HepG2 (cell line): Measurements from ENCODE around the gene TTC31. TPM values are rescaled to one million over a fixed set of nuclear protein-coding genes. Genes with fewer than 3 reads are reported as not detected.

Experiments
- ADNP ChIP-seq: sonication (generic); formaldehyde crosslinking; IDR thresholded peaks from 2 replicates; pipeline ENCODE4 v1.4.0; 2020; ENCODE audit warnings: missing genetic modification reagents
- HHEX ChIP-seq: IDR thresholded peaks from 2 replicates; pipeline ENCODE4 v1.6.1; 2016; ENCODE audit warnings: control low read depth
- KLF9 ChIP-seq: IDR thresholded peaks from 2 replicates; pipeline ENCODE4 v1.6.1; 2016; ENCODE audit warnings: low read depth
- MAX ChIP-seq: IDR thresholded peaks from 2 replicates; pipeline ENCODE4 v1.6.1; 2012; ENCODE audit warnings: inconsistent platforms
- MAZ ChIP-seq, 2 experiments: sonication (generic) in 1 of 2; formaldehyde crosslinking in 1 of 2; IDR thresholded peaks; 2 replicates each; pipeline versions ENCODE4 v1.5.0 to v1.6.1; 2012 to 2020; ENCODE audit warnings: low read depth in 2 of 2, mild to moderate bottlenecking in 2 of 2, borderline replicate concordance in 1 of 2, improper control_type of control experiment in 1 of 2, low read length in 1 of 2, missing genetic modification reagents in 1 of 2, moderate library complexity in 1 of 2
- MEIS1 ChIP-seq: sonication (generic); formaldehyde crosslinking; IDR thresholded peaks from 2 replicates; pipeline ENCODE4 v1.9.0; 2021; ENCODE audit warnings: mild to moderate bottlenecking, missing genetic modification reagents, moderate library complexity, borderline replicate concordance
- MIXL1 ChIP-seq: IDR thresholded peaks from 2 replicates; pipeline ENCODE4 v1.6.1; 2016
- PLRG1 ChIP-seq: fragments of 450-650 bp; conservative IDR thresholded peaks from 2 replicates; pipeline ENCODE4 v1.6.1; 2016
- SIN3A ChIP-seq: IDR thresholded peaks from 2 replicates; pipeline ENCODE4 v1.6.1; 2011; ENCODE audit warnings: low read depth, mild to moderate bottlenecking, control low read depth, low read length, borderline replicate concordance
- SRSF4 ChIP-seq: fragments of 200-400 bp; formaldehyde crosslinking; IDR thresholded peaks from one replicate; pipeline ENCODE4 v1.6.1; 2018; ENCODE audit warnings: mild to moderate bottlenecking, low read depth, low read length, moderate library complexity; ENCODE audit not compliant: poor library complexity, severe bottlenecking
- TFE3 ChIP-seq: IDR thresholded peaks from 2 replicates; pipeline ENCODE4 v1.6.1; 2016
- ZFP36L1 ChIP-seq: sonication (generic); formaldehyde crosslinking; IDR thresholded peaks from 2 replicates; pipeline ENCODE4 v1.8.0; 2022; ENCODE audit warnings: mild to moderate bottlenecking, missing genetic modification reagents, moderate library complexity
- ZFP36L2 ChIP-seq: sonication (generic); formaldehyde crosslinking; IDR thresholded peaks from 2 replicates; pipeline ENCODE4 v1.4.0; 2020; ENCODE audit warnings: missing genetic modification reagents
- ZNF136 ChIP-seq: sonication (generic); formaldehyde crosslinking; IDR thresholded peaks from 2 replicates; pipeline ENCODE4 v1.8.1; 2022; ENCODE audit warnings: low read depth, mild to moderate bottlenecking, moderate library complexity, missing genetic modification reagents
- ZNF225 ChIP-seq: sonication (generic); formaldehyde crosslinking; IDR thresholded peaks from 2 replicates; pipeline ENCODE4 v1.4.0; 2020; ENCODE audit warnings: mild to moderate bottlenecking, missing genetic modification reagents
- ZNF251 ChIP-seq: sonication (generic); formaldehyde crosslinking; IDR thresholded peaks from 2 replicates; pipeline ENCODE4 v1.9.0; 2021; ENCODE audit warnings: mild to moderate bottlenecking, missing genetic modification reagents
- ZNF768 ChIP-seq: sonication (generic); formaldehyde crosslinking; IDR thresholded peaks from 2 replicates; pipeline ENCODE4 v1.4.0; 2020; ENCODE audit warnings: missing genetic modification reagents
- ZNF782 ChIP-seq: sonication (generic); formaldehyde crosslinking; IDR thresholded peaks from 2 replicates; pipeline ENCODE4 v1.4.0; 2020; ENCODE audit warnings: missing genetic modification reagents, mild to moderate bottlenecking, borderline replicate concordance
- ZSCAN12 ChIP-seq: sonication (generic); formaldehyde crosslinking; IDR thresholded peaks from 2 replicates; pipeline ENCODE4 v1.9.0; 2021; ENCODE audit warnings: mild to moderate bottlenecking, missing genetic modification reagents
- ZSCAN31 ChIP-seq: sonication (generic); formaldehyde crosslinking; IDR thresholded peaks from 2 replicates; pipeline ENCODE4 v1.5.0; 2020; ENCODE audit warnings: low read depth, mild to moderate bottlenecking, missing genetic modification reagents
- polyA plus RNA-seq, 8 experiments: library from polyadenylated mRNA; depleted of rRNA in 3 of 8; stranded (reverse) in 7 of 8; unstranded in 1 of 8; fragments of >200 nt; fragmentation: Illumina TruSeq in 4 of 8; extraction: Trizol in 4 of 8; gene quantifications; 2 replicates each; pipeline versions ENCODE4 v1.2.1 to v1.2.3, GENCODE V29; 2011 to 2016; ENCODE audit warnings: low read depth in 4 of 8, missing spikeins in 1 of 8, mixed read lengths in 1 of 8; ENCODE audit not compliant: insufficient read depth in 1 of 8
- total RNA-seq, 5 experiments: library from RNA; depleted of rRNA; stranded (reverse); fragments of >200 nt; fragmentation: Illumina TruSeq; extraction: Trizol; gene quantifications; 2 replicates each; pipeline ENCODE4 v1.2.3, GENCODE V29; 2016; ENCODE audit warnings: low read depth in 1 of 5
- TF ChIP-seq, protein P1 (sequence below): sonication (generic); formaldehyde crosslinking; IDR thresholded peaks from 2 replicates; pipeline ENCODE4 v1.4.0; 2020; ENCODE audit warnings: mild to moderate bottlenecking, missing genetic modification reagents
- TF ChIP-seq, protein P2 (sequence below): sonication (generic); formaldehyde crosslinking; IDR thresholded peaks from 2 replicates; pipeline ENCODE4 v1.5.1; 2020; ENCODE audit warnings: missing genetic modification reagents, mild to moderate bottlenecking, borderline replicate concordance

TTC31 gene
- total and polyA plus RNA-seq, 2 of the 13 experiments (the other 11 are each of a cell fraction or from before 2014, with no cell fraction given) = 28.3 to 39.5 TPM

DNA sequence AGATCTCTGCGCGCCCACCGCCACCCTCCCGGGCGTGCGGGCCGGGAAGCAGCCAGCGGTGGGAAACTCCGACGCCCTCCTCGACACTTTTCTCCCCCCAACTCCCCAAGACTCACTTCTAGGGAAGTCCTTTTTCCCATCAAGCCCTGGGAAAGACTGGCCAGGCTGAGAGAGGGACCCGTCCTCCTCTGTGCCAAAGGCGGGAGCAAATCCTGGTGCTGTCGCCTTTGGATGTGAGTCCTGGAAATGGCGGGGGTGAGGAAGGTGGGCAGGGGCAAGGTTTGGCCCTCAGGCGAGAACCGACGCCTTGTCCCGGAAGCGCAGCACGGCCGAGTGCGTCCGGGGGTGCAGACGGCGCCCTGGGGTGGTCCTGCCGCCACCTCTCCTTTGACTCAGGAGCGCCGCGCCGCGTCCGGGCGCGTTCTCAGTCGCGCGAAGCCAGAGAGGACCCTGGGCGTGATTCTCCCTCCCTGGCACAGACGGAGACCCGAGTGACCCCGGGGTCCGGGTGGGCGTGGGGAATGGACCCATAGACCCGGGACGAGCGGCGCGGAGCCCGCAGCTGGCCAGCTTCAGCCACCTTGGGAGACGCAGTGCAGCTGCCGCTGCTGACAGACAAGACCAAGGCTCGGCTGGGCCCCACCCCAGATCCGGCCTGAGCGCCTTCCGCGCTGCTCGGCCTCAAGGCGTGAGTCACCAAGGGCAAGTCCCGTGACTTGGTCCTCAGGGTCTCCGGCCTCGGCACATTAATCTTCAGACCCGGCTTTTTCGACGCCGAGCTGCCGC lies 20.0 kb downstream of the TTC31 start (continued):
- TF ChIP-seq, protein P1, sequence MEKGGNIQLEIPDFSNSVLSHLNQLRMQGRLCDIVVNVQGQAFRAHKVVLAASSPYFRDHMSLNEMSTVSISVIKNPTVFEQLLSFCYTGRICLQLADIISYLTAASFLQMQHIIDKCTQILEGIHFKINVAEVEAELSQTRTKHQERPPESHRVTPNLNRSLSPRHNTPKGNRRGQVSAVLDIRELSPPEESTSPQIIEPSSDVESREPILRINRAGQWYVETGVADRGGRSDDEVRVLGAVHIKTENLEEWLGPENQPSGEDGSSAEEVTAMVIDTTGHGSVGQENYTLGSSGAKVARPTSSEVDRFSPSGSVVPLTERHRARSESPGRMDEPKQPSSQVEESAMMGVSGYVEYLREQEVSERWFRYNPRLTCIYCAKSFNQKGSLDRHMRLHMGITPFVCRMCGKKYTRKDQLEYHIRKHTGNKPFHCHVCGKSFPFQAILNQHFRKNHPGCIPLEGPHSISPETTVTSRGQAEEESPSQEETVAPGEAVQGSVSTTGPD (CRISPR knock-in tag) = no peak; the same call in 1 of the 2 replicates
- TF ChIP-seq ZSCAN31 (peak; percentile 88; the same call in 1 of the 2 replicates), ZNF136 (peak; percentile 62), MAX (no peak), SIN3A (peak; percentile 26; the same call in 1 of the 2 replicates), MAZ (IDR thresholded peaks at IDR 0.05; ENCODE audit: borderline replicate concordance, low read depth, low read length) (no peak; the same call in 1 of the 2 replicates), MAZ (CRISPR knock-in tag; IDR thresholded peaks at IDR 0.05; ENCODE audit: low read depth) (peak; percentile 44; the same call in 1 of the 2 replicates), ZNF251 (CRISPR knock-in tag) (no peak; the same call in 1 of the 2 replicates), ZSCAN12 (CRISPR knock-in tag) (peak; percentile 86; the same call in 1 of the 2 replicates), ZNF782 (no peak; the same call in 1 of the 2 replicates), TFE3 (CRISPR knock-in tag) (peak; percentile 68; the same call in 1 of the 2 replicates), HHEX (CRISPR knock-in tag) (0 out of 2 replicates have a peak, but pooled peaks have one; percentile 29), PLRG1 (no peak), KLF9 (CRISPR knock-in tag) (0 out of 2 replicates have a peak, but pooled peaks have one; percentile 49), MIXL1 (CRISPR knock-in tag) (no peak), ADNP (no peak), SRSF4 (no peak), ZFP36L2 (CRISPR knock-in tag) (no peak), MEIS1 (CRISPR knock-in tag) (no peak; the same call in 1 of the 2 replicates), ZNF768 (CRISPR knock-in tag) (peak; percentile 58; the same call in 1 of the 2 replicates), ZFP36L1 (CRISPR knock-in tag) (peak; percentile 85), ZNF225 (CRISPR knock-in tag) (peak; percentile 87)
- TF ChIP-seq, protein P2, sequence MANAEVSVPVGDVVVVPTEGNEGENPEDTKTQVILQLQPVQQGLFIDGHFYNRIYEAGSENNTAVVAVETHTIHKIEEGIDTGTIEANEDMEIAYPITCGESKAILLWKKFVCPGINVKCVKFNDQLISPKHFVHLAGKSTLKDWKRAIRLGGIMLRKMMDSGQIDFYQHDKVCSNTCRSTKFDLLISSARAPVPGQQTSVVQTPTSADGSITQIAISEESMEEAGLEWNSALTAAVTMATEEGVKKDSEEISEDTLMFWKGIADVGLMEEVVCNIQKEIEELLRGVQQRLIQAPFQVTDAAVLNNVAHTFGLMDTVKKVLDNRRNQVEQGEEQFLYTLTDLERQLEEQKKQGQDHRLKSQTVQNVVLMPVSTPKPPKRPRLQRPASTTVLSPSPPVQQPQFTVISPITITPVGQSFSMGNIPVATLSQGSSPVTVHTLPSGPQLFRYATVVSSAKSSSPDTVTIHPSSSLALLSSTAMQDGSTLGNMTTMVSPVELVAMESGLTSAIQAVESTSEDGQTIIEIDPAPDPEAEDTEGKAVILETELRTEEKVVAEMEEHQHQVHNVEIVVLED (CRISPR knock-in tag) = peak; percentile 71
